Measurements from ENCODE around the gene UBTD2.
A peak's percentile ranks its signal among the peaks of the same experiment; 100 is the strongest.
"Not testable (repeated sequence)": the region's sequence is repeated elsewhere in the genome, so short reads cannot be mapped to it uniquely, and the experiment has no call there.

The UBTD2 gene

GRCh38 chr5:172291837-172292236 is 8.3 kb upstream of the UBTD2 start:
- DNase-seq, result not testable (repeated sequence)

- no peak for DNase-seq
Measured at GRCh38 chr5:172288465-172288864, 4.9 kb upstream of the UBTD2 start.

GRCh38 chr5:172287140-172287539 is 3.6 kb upstream of the UBTD2 start:
- not testable (repeated sequence) for DNase-seq

- DNase-seq, result no peak
Measured at GRCh38 chr5:172285226-172286143, 1.9 kb upstream of the UBTD2 start.

GRCh38 chr5:172284611-172284980 is 1.0 kb upstream of the UBTD2 start:
- DNase-seq, result no peak

GRCh38 chr5:172283862-172284610 is 472 bp upstream of the UBTD2 start:
- DNase-seq, result peak; percentile 85

- no peak for DNase-seq
Measured at GRCh38 chr5:172282272-172283019, 1.1 kb downstream of the UBTD2 start.

- no peak for DNase-seq
Measured at GRCh38 chr5:172281346-172281745, 2.2 kb downstream of the UBTD2 start.

- DNase-seq, result no peak
Measured at GRCh38 chr5:172280929-172281328, 2.6 kb downstream of the UBTD2 start.

GRCh38 chr5:172280317-172280716 is 3.2 kb downstream of the UBTD2 start:
- no peak for DNase-seq

GRCh38 chr5:172278356-172278755 is 5.2 kb downstream of the UBTD2 start:
- no peak for DNase-seq

- DNase-seq, result no peak
Measured at GRCh38 chr5:172276214-172276613, 7.3 kb downstream of the UBTD2 start.

- DNase-seq, result peak; percentile 68
Measured at GRCh38 chr5:172274951-172275753, 8.4 kb downstream of the UBTD2 start.

- DNase-seq, result no peak
Measured at GRCh38 chr5:172267943-172268342, 15.6 kb downstream of the UBTD2 start.

GRCh38 chr5:172266676-172267092 is 16.9 kb downstream of the UBTD2 start:
- DNase-seq, result no peak

GRCh38 chr5:172266071-172266675 is 17.4 kb downstream of the UBTD2 start:
- no peak for DNase-seq

GRCh38 chr5:172264815-172265395 is 18.7 kb downstream of the UBTD2 start:
- DNase-seq, result no peak

GRCh38 chr5:172255444-172255843 is 28.1 kb downstream of the UBTD2 start:
- DNase-seq, result no peak

- no peak for DNase-seq
Measured at GRCh38 chr5:172252501-172252900, 31.1 kb downstream of the UBTD2 start.

- no peak for DNase-seq
Measured at GRCh38 chr5:172251419-172251818, 32.1 kb downstream of the UBTD2 start.

- DNase-seq, result no peak
Measured at GRCh38 chr5:172248637-172249036, 34.9 kb downstream of the UBTD2 start.

GRCh38 chr5:172245703-172246125 is 37.9 kb downstream of the UBTD2 start:
- no peak for DNase-seq
